ENCODE data around the gene MTFMT. TPM values are rescaled to one million over a fixed set of nuclear protein-coding genes. Genes with fewer than 3 reads are reported as not detected.
A peak's percentile ranks its signal among the peaks of the same experiment; 100 is the strongest.

Gene MTFMT
- total and polyA plus RNA-seq, 2 of the 13 experiments (the other 11 are each of a cell fraction or from before 2014, with no cell fraction given), result 9.9 to 23.2 TPM

GRCh38 chr15:65028921-65029735, at the start of gene MTFMT (continued):
- TF ChIP-seq PREB (CRISPR knock-in tag; IDR thresholded peaks at IDR 0.05), result no peak
- no peak for TF ChIP-seq NCOA1 (CRISPR knock-in tag; IDR thresholded peaks at IDR 0.05)
- no peak for TF ChIP-seq ZBTB2 (CRISPR knock-in tag; IDR thresholded peaks at IDR 0.05; ENCODE audit: low read depth)
- peak; percentile 38; the same call in 1 of the 2 replicates for TF ChIP-seq THAP11 (CRISPR knock-in tag; IDR thresholded peaks at IDR 0.05)
- TF ChIP-seq HNRNPK (IDR thresholded peaks at IDR 0.05; ENCODE audit: low read depth, low read length, poor library complexity, severe bottlenecking), result no peak
- no peak for TF ChIP-seq ZNF33B (CRISPR knock-in tag; IDR thresholded peaks at IDR 0.05)
- peak; percentile 94 for TF ChIP-seq ZFY (CRISPR knock-in tag; IDR thresholded peaks at IDR 0.05)
- no peak for TF ChIP-seq FOXP4 (CRISPR knock-in tag; IDR thresholded peaks at IDR 0.05)
- TF ChIP-seq RORA (CRISPR knock-in tag; IDR thresholded peaks at IDR 0.05), result no peak
- no peak for TF ChIP-seq ZBTB4 (CRISPR knock-in tag; IDR thresholded peaks at IDR 0.05; ENCODE audit: borderline replicate concordance)
- 0 out of 2 replicates have a peak, but pooled peaks have one; percentile 60 for TF ChIP-seq RFXAP (CRISPR knock-in tag; IDR thresholded peaks at IDR 0.05; ENCODE audit: borderline replicate concordance)
- peak; percentile 36; the same call in 1 of the 2 replicates for TF ChIP-seq SIN3A (IDR thresholded peaks at IDR 0.05; ENCODE audit: borderline replicate concordance, low read depth, low read length)
- 0 out of 2 replicates have a peak, but pooled peaks have one; percentile 9 for TF ChIP-seq ZNF350 (CRISPR knock-in tag; IDR thresholded peaks at IDR 0.05; ENCODE audit: borderline replicate concordance, low read depth)
- TF ChIP-seq HNRNPUL1 (IDR thresholded peaks at IDR 0.05; ENCODE audit: low read depth, low read length), result no peak
- peak; percentile 79 for TF ChIP-seq MYC (CRISPR knock-in tag; IDR thresholded peaks at IDR 0.05; ENCODE audit: borderline replicate concordance)
- TF ChIP-seq ZNF607 (CRISPR knock-in tag; IDR thresholded peaks at IDR 0.05; ENCODE audit: borderline replicate concordance), result 0 out of 2 replicates have a peak, but pooled peaks have one; percentile 21
- no peak for TF ChIP-seq SOX13 (IDR thresholded peaks at IDR 0.05)
- TF ChIP-seq SOX13 (CRISPR knock-in tag; conservative IDR thresholded peaks at IDR 0.05 in 1 of 2, IDR thresholded peaks at IDR 0.05 in 1 of 2), result 0 out of 4 replicates have a peak, but pooled peaks of 1 of the 2 experiments have one; percentile 7
